Measurements from ENCODE around the gene TRIO.

Gene TRIO

GRCh38 chr5:14123551-14123950 is 19.6 kb upstream of the TRIO start:
- Histone ChIP-seq H2AFZ (ENCODE audit: low read length) (no peak overlapping the region), H3K18ac (ENCODE audit: low read length) (no peak overlapping the region), H3K27ac (replicated peaks; ENCODE audit: low read length) (no peak overlapping the region), H3K9ac (ENCODE audit: low read depth, low read length, poor library complexity) (no peak overlapping the region), H2BK5ac (ENCODE audit: low read length) (no peak overlapping the region), H3K23ac (ENCODE audit: low read depth, low read length, poor library complexity) (no peak overlapping the region), H2BK120ac (ENCODE audit: low read depth, low read length) (no peak overlapping the region), H3K4me2 (ENCODE audit: insufficient read depth, low read length, poor library complexity, severe bottlenecking) (no peak overlapping the region), H3K79me1 (ENCODE audit: low read depth, low read length) (no peaks in the 10 kb centered on the region), H3K4me1 (ENCODE audit: control insufficient read depth in 2 of 2, insufficient read depth in 1 of 2, low read depth in 1 of 2, low read length in 2 of 2) (peaks cover 5 to 13% of the 10 kb centered on the region in 2 donors), H3K9me3 (replicated peaks in 1 of 2; ENCODE audit: control insufficient read depth in 2 of 2, insufficient read depth in 1 of 2, low read depth in 1 of 2, low read length in 2 of 2) (no peaks in the 10 kb centered on the region), H3K4ac (ENCODE audit: low read length) (no peak overlapping the region), H3K27me3 (ENCODE audit: control insufficient read depth in 3 of 3, insufficient read depth in 3 of 3, low read depth in 1 of 3, low read length in 3 of 3) (peaks cover 0 to 5% (median 0%) of the 10 kb centered on the region in 3 experiments), H2AK5ac (ENCODE audit: low read depth, low read length) (no peak overlapping the region), H2BK12ac (ENCODE audit: low read length) (no peak overlapping the region), H4K91ac (ENCODE audit: low read depth, low read length, poor library complexity) (no peak overlapping the region), H4K8ac (ENCODE audit: low read depth, low read length) (no peak overlapping the region), H3K14ac (ENCODE audit: low read length) (no peak overlapping the region), H2BK15ac (ENCODE audit: low read length) (no peak overlapping the region), H3K36me3 (replicated peaks in 1 of 2; ENCODE audit: control insufficient read depth in 2 of 2, insufficient read depth in 2 of 2, low read length in 2 of 2) (no peaks in the 10 kb centered on the region), H3K4me3 (ENCODE audit: low read length in 2 of 2) (no peak overlapping the region)
- DNase-seq (ENCODE audit: low spot score), result no peak
- WGBS, 2 donors (ENCODE audit: extremely low coverage in 2 of 2, insufficient read length in 2 of 2, insufficient replicate concordance in 1 of 2), result 100% methylated on average over 1 of the region's 4 CpGs; no CpG with 5 or more reads in 1 of the 2 donors

- Histone ChIP-seq H3K14ac (ENCODE audit: low read length) (no peak overlapping the region), H3K36me3 (replicated peaks in 1 of 2; ENCODE audit: control insufficient read depth in 2 of 2, insufficient read depth in 2 of 2, low read length in 2 of 2) (no peaks in the 10 kb centered on the region), H3K9me3 (replicated peaks in 1 of 2; ENCODE audit: control insufficient read depth in 2 of 2, insufficient read depth in 1 of 2, low read depth in 1 of 2, low read length in 2 of 2) (no peaks in the 10 kb centered on the region), H4K8ac (ENCODE audit: low read depth, low read length) (no peak overlapping the region), H2BK15ac (ENCODE audit: low read length) (no peak overlapping the region), H3K4me1 (ENCODE audit: control insufficient read depth in 2 of 2, insufficient read depth in 1 of 2, low read depth in 1 of 2, low read length in 2 of 2) (peaks cover 1 to 12% of the 10 kb centered on the region in 2 donors), H3K4me2 (ENCODE audit: insufficient read depth, low read length, poor library complexity, severe bottlenecking) (no peak overlapping the region), H3K79me1 (ENCODE audit: low read depth, low read length) (no peaks in the 10 kb centered on the region), H4K91ac (ENCODE audit: low read depth, low read length, poor library complexity) (no peak overlapping the region), H3K9ac (ENCODE audit: low read depth, low read length, poor library complexity) (no peak overlapping the region), H2AFZ (ENCODE audit: low read length) (no peak overlapping the region), H2BK12ac (ENCODE audit: low read length) (no peak overlapping the region), H2BK120ac (ENCODE audit: low read depth, low read length) (no peak overlapping the region), H3K27me3 (ENCODE audit: control insufficient read depth in 3 of 3, insufficient read depth in 3 of 3, low read depth in 1 of 3, low read length in 3 of 3) (peaks cover 0 to 9% (median 0%) of the 10 kb centered on the region in 3 experiments), H3K4me3 (ENCODE audit: low read length in 2 of 2) (no peak overlapping the region), H2AK5ac (ENCODE audit: low read depth, low read length) (no peak overlapping the region), H3K23ac (ENCODE audit: low read depth, low read length, poor library complexity) (no peak overlapping the region), H2BK5ac (ENCODE audit: low read length) (no peak overlapping the region), H3K4ac (ENCODE audit: low read length) (no peak overlapping the region), H3K27ac (replicated peaks; ENCODE audit: low read length) (no peak overlapping the region), H3K18ac (ENCODE audit: low read length) (no peak overlapping the region)
- no CpG with 5 or more reads among the region's 5 CpGs for WGBS, 2 donors (ENCODE audit: extremely low coverage in 2 of 2, insufficient read length in 2 of 2, insufficient replicate concordance in 1 of 2)
- no peak for DNase-seq (ENCODE audit: low spot score)
Measured at GRCh38 chr5:14123974-14124482, 19.1 kb upstream of the TRIO start.

GRCh38 chr5:14125262-14125661 is 17.9 kb upstream of the TRIO start:
- Histone ChIP-seq H4K91ac (ENCODE audit: low read depth, low read length, poor library complexity) (no peak overlapping the region), H4K8ac (ENCODE audit: low read depth, low read length) (no peak overlapping the region), H3K36me3 (replicated peaks in 1 of 2; ENCODE audit: control insufficient read depth in 2 of 2, insufficient read depth in 2 of 2, low read length in 2 of 2) (no peaks in the 10 kb centered on the region), H3K27me3 (ENCODE audit: control insufficient read depth in 3 of 3, insufficient read depth in 3 of 3, low read depth in 1 of 3, low read length in 3 of 3) (peaks cover 0 to 11% (median 0%) of the 10 kb centered on the region in 3 experiments), H3K18ac (ENCODE audit: low read length) (no peak overlapping the region), H2BK15ac (ENCODE audit: low read length) (no peak overlapping the region), H3K23ac (ENCODE audit: low read depth, low read length, poor library complexity) (no peak overlapping the region), H3K9me3 (replicated peaks in 1 of 2; ENCODE audit: control insufficient read depth in 2 of 2, insufficient read depth in 1 of 2, low read depth in 1 of 2, low read length in 2 of 2) (no peaks in the 10 kb centered on the region), H3K4me1 (ENCODE audit: control insufficient read depth in 2 of 2, insufficient read depth in 1 of 2, low read depth in 1 of 2, low read length in 2 of 2) (no peaks in the 10 kb centered on the region), H3K4me2 (ENCODE audit: insufficient read depth, low read length, poor library complexity, severe bottlenecking) (no peak overlapping the region), H3K9ac (ENCODE audit: low read depth, low read length, poor library complexity) (no peak overlapping the region), H2AK5ac (ENCODE audit: low read depth, low read length) (no peak overlapping the region), H3K4ac (ENCODE audit: low read length) (no peak overlapping the region), H3K14ac (ENCODE audit: low read length) (no peak overlapping the region), H2BK5ac (ENCODE audit: low read length) (no peak overlapping the region), H2AFZ (ENCODE audit: low read length) (no peak overlapping the region), H2BK120ac (ENCODE audit: low read depth, low read length) (no peak overlapping the region), H3K4me3 (ENCODE audit: low read length in 2 of 2) (no peak overlapping the region), H2BK12ac (ENCODE audit: low read length) (no peak overlapping the region), H3K79me1 (ENCODE audit: low read depth, low read length) (no peaks in the 10 kb centered on the region), H3K27ac (replicated peaks; ENCODE audit: low read length) (no peak overlapping the region)
- no peak for DNase-seq (ENCODE audit: low spot score)
- WGBS, 2 donors (ENCODE audit: extremely low coverage in 2 of 2, insufficient read length in 2 of 2, insufficient replicate concordance in 1 of 2), result no CpG with 5 or more reads among the region's 1 CpG

DNA sequence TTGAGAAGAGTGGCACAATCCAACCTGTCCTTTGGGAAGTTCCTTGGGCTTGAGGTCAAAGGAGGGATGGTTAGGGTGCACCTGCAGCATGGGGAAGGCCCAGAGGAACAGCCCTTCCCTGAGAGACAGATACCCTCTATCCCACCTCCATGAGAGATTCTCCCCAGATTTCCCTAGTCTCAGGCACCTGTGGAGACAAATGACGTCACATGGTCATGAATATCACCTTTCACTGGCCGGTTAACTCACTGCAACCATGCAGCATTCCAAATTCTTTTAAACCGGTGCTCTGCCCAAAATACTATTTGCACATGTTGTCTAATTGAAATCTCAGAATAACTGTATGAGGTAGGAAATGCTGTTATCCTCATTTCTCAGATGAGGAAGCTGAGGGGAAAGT is 15.6 kb upstream of the TRIO start:
- no peak overlapping the region for H2BK12ac ChIP-seq (ENCODE audit: low read length)
- no peaks in the 10 kb centered on the region for H3K4me1 ChIP-seq (ENCODE audit: control insufficient read depth in 2 of 2, insufficient read depth in 1 of 2, low read depth in 1 of 2, low read length in 2 of 2)
- no peaks in the 10 kb centered on the region for H3K79me1 ChIP-seq (ENCODE audit: low read depth, low read length)
- no peaks in the 10 kb centered on the region for H3K36me3 ChIP-seq (replicated peaks in 1 of 2; ENCODE audit: control insufficient read depth in 2 of 2, insufficient read depth in 2 of 2, low read length in 2 of 2)
- no peak overlapping the region for H3K18ac ChIP-seq (ENCODE audit: low read length)
- H3K14ac ChIP-seq (ENCODE audit: low read length), result no peak overlapping the region
- H4K91ac ChIP-seq (ENCODE audit: low read depth, low read length, poor library complexity), result no peak overlapping the region
- H2AK5ac ChIP-seq (ENCODE audit: low read depth, low read length), result no peak overlapping the region
- no peak overlapping the region for H2BK5ac ChIP-seq (ENCODE audit: low read length)
- H3K27me3 ChIP-seq (ENCODE audit: control insufficient read depth in 3 of 3, insufficient read depth in 3 of 3, low read depth in 1 of 3, low read length in 3 of 3), result peaks cover 0 to 11% (median 0%) of the 10 kb centered on the region in 3 experiments
- H3K27ac ChIP-seq (replicated peaks; ENCODE audit: low read length), result no peak overlapping the region
- no peak overlapping the region for H3K4me3 ChIP-seq (ENCODE audit: low read length in 2 of 2)
- H2BK15ac ChIP-seq (ENCODE audit: low read length), result no peak overlapping the region
- no peaks in the 10 kb centered on the region for H3K9me3 ChIP-seq (replicated peaks in 1 of 2; ENCODE audit: control insufficient read depth in 2 of 2, insufficient read depth in 1 of 2, low read depth in 1 of 2, low read length in 2 of 2)
- H3K4me2 ChIP-seq (ENCODE audit: insufficient read depth, low read length, poor library complexity, severe bottlenecking), result no peak overlapping the region
- no peak overlapping the region for H2AFZ ChIP-seq (ENCODE audit: low read length)
- no peak overlapping the region for H3K9ac ChIP-seq (ENCODE audit: low read depth, low read length, poor library complexity)
- H3K4ac ChIP-seq (ENCODE audit: low read length), result no peak overlapping the region
- WGBS, 2 donors (ENCODE audit: extremely low coverage in 2 of 2, insufficient read length in 2 of 2, insufficient replicate concordance in 1 of 2), result no CpG with 5 or more reads among the region's 3 CpGs
- no peak overlapping the region for H3K23ac ChIP-seq (ENCODE audit: low read depth, low read length, poor library complexity)
- DNase-seq (ENCODE audit: low spot score), result no peak
- no peak overlapping the region for H2BK120ac ChIP-seq (ENCODE audit: low read depth, low read length)
- no peak overlapping the region for H4K8ac ChIP-seq (ENCODE audit: low read depth, low read length)

Measured in neuronal stem cell (in vitro differentiated cells).